GM12873 (cell line): ENCODE measurements around the gene SELENOM.

Experiments
- CTCF ChIP-seq: IDR thresholded peaks from 2 replicates; pipeline ENCODE4 v1.5.1; 2012; ENCODE audit warnings: low read depth, mild to moderate bottlenecking, moderate library complexity, low read length, control low read depth; ENCODE audit not compliant: insufficient read depth; ENCODE audit errors: missing control alignments

The SELENOM gene

DNA sequence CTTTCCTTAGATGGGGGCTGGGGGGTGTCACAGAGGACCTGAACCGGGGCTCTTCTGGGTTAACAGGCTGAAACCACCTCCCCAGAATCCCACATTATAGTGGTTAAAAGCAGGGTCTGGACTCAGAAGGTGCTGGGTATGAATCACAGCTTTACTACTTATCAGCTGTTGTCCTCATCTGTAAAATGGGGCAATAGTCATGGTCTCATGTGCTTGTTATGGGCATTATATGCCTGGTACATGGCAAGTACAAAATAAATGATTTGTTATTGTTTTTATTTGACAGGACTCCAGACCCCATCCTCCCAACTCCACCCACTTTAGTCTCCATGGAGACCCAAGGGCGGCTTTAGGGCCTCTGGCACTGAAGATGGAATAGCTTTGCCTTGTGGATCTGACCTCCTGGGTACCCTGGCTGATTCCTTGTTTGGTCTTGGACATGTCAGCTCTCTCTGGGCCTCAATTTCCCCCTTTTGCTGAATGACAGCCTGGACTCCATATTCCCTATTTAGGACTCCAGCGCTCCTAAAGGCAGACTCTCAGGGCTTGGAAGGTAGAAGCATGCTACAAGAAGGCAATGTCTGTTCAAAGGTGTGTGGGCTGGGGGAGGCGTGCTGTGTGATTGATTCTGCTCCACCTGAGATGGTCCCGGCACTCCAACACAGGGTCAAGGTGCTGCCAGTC lies 27.1 kb downstream of the SELENOM start:
- no peak for TF ChIP-seq CTCF

DNA sequence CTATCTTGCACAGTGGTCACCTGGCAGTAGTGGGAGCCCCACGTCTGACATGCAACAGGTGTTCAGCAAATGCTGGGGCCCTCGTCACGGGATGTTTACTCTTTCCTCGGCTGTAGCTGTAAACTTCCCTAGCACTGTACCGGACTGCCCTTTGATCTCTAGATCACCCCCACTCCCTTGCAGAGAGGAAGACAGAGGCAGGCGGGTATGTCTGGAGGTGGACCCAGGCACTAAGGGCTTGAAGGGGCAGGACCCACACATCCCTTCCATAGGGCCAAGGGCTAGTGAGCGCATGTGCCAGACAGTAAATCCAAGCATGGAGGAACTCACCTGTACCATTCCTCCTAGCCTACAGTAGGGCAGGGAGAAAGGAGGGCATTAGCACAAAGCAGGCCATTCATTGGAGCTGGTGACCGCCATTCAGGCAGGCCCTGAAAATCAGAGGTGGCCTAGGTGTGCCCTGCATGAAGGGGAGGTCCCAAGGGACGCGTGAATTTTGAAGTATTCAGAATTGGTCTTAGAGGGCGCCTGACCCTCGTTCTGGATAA lies 28.2 kb downstream of the SELENOM start:
- TF ChIP-seq CTCF: no peak

DNA sequence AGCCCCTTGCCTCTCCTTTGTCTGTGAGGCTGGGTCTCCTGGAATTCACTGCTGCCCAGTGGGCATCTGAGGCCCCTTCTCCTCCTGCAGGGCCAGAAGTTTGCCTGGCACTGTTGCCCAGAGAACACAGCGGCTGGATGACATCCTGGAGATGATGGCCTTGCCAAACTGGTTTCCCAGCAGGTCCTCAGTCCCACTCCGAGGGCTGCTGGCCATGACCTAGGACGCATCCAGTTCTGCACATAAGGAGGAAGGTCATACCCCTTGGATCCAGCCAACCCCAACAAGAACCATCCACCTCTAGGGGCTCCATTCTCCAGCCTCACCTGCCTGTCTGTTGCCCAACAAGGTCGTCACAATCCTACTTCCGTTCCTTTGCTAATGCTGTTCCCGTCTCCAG lies 29.7 kb downstream of the SELENOM start:
- TF ChIP-seq CTCF: no peak

- TF ChIP-seq CTCF: no peak
Observed at GRCh38 chr22:31075961-31076360, 31.4 kb downstream of the SELENOM start.

DNA sequence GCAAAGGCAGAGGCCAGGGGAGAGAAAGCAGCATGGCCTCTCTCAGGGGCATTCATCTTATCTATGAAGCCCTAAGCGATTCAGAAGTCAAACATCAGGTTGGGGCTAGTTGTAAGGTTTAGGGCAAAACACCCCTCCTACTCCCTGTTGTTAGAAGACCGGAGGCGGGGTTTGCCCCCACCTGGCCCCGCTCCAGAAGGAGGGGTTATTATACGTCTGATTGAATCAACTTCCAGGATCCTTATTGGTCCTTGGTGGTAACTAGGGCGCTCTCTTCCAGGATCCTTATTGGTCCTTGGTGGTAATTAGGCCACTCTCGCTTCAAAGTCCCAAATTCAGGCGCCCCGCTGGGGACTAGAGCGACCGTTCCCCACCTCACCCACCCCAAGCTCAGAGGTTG lies 38.4 kb downstream of the SELENOM start:
- no peak for TF ChIP-seq CTCF

GRCh38 chr22:31064369-31064768 lies 43.0 kb downstream of the SELENOM start:
- TF ChIP-seq CTCF: no peak

DNA sequence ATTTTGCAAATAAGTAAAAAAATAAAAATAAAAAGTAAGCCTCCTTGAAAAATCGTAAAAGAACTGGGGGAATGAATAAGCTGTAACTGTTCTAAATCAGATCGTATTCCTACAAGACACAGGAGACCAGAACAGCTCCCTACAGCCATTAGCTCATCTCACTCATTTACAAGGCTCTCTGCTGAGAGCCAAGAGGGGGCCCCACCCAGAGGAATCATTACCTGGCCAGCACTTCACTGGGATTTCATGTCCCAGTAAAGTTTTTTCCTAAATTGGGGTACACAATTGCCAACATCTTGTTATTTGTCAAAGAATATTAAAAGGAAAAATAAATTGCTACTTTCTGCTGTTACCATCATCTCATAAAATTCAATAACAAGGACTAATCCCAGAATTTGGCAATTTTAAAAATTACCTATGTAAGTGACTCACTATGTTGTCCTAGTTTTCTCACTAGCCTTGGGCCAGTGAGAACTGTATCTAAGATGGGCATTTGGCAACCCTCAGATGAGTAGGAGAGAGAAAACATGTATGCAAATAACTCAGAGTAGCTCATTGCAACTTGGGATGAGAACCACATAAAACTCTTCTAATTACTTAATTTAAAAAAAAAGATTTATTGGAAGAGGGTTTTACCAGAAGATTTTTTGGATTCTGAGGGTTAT lies 44.7 kb downstream of the SELENOM start:
- no peak for TF ChIP-seq CTCF
